Measurements from ENCODE around the gene ZFYVE28.

DNA sequence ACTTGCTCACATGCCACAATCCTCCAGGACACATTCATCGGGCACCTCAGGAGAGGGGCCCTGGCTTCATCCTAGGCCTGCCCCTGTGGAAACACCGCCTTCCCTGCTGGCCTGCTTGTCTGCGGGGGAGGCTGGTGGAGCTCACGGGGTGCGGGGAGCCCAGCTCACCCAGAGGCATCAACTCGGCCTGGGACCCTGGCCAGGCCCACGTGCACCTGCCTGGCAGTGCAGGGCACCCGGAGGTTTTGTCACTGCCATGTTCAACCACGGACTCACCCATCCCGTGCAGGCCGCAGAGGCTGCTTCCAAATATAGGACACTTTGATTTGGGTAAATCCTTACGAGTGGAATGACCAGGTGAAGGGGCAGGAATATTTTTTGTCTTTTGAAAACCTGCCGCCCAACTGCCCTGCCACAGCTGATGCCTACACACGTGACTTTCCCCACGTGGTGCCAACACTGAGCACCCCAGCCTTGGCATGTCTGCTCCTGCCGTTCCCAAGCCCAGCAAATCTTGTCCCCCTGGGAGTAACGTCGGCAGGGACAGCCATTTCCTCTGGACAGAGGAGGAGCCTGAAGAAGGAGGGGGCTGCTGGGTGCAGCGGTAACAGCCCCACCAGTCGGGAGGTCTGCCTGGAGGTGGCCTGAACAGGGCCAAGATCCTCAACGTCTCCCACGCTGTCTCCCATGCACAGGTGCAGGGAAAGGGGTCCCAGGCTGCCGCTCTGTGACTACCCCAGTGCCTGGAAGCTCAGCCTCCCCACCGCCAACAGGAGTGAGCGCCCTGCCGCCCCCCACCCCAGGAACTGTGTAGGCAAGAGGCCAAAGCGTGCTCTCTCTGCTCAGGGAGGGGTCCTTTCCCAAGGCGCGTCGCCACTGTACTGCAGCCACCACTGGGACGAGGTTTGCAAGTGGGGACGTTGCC, 165.0 kb downstream of the ZFYVE28 start:
- TF ChIP-seq RCOR1 (IDR thresholded peaks at IDR 0.05; ENCODE audit: low read length) = no peak
- no peak for TF ChIP-seq MEF2A (IDR thresholded peaks at IDR 0.05; ENCODE audit: borderline replicate concordance, low read depth)
- TF ChIP-seq POLR2AphosphoS5 (IDR thresholded peaks at IDR 0.05; ENCODE audit: low read depth, low read length) = no peak
- no peak for TF ChIP-seq RAD21 (IDR thresholded peaks at IDR 0.05; ENCODE audit: low read length)
- TF ChIP-seq CTCF (IDR thresholded peaks at IDR 0.05) = no peak
- no peak for TF ChIP-seq ELF1 (IDR thresholded peaks at IDR 0.05)
- no peak for TF ChIP-seq TAF1 (IDR thresholded peaks at IDR 0.05; ENCODE audit: borderline replicate concordance, low read depth, low read length)
- TF ChIP-seq EP300 (IDR thresholded peaks at IDR 0.05; ENCODE audit: borderline replicate concordance in 1 of 2, low read depth in 1 of 2, low read length in 1 of 2) = no peak
- no peak for TF ChIP-seq USF2 (IDR thresholded peaks at IDR 0.05; ENCODE audit: borderline replicate concordance, low read depth, low read length)

All from SK-N-SH (cell line).